22Rv1 (cell line): ENCODE measurements around the gene EPS15.

Source experiments
- ZFX ChIP-seq: fragments of 450-650 bp; IDR thresholded peaks from 2 replicates; pipeline ENCODE4 v1.6.1; 2017; ENCODE audit warnings: antibody characterized with exemption, borderline replicate concordance
- TF ChIP-seq, protein P1 (sequence below): fragments of 450-650 bp; IDR thresholded peaks from 2 replicates; pipeline ENCODE4 v1.5.1; 2017; ENCODE audit warnings: mild to moderate bottlenecking

DNA sequence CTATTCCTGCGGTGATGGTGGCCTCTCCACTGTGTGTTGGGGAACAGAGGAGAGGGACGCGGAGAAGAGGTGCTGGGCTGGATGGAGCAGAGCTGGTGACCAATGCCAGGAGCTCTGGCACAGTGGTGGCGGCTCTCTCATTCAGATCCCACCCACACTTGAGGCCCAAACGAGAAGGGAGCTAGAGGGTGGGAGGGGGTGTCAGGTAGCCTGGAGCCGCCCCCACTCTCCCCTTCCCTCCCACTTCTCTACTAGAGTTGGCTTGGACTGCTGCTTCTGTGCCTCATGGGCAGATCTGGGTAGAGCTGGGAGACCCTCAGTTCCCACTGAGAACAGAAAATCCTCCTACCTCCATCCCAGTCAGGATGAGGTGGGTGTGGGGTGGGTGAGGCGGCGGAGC, 192.2 kb downstream of the EPS15 start:
- TF ChIP-seq, protein P1, sequence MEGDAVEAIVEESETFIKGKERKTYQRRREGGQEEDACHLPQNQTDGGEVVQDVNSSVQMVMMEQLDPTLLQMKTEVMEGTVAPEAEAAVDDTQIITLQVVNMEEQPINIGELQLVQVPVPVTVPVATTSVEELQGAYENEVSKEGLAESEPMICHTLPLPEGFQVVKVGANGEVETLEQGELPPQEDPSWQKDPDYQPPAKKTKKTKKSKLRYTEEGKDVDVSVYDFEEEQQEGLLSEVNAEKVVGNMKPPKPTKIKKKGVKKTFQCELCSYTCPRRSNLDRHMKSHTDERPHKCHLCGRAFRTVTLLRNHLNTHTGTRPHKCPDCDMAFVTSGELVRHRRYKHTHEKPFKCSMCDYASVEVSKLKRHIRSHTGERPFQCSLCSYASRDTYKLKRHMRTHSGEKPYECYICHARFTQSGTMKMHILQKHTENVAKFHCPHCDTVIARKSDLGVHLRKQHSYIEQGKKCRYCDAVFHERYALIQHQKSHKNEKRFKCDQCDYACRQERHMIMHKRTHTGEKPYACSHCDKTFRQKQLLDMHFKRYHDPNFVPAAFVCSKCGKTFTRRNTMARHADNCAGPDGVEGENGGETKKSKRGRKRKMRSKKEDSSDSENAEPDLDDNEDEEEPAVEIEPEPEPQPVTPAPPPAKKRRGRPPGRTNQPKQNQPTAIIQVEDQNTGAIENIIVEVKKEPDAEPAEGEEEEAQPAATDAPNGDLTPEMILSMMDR, result no peak
- no peak for TF ChIP-seq ZFX
